Left ventricle myocardium superior (tissue), 1 donor: Measurements from ENCODE around the gene PCED1A. TPM values are rescaled to one million over a fixed set of nuclear protein-coding genes. Genes with fewer than 3 reads are reported as not detected.
A peak's percentile ranks its signal among the peaks of the same experiment; 100 is the strongest.

Source experiments
- ATAC-seq: fragments of 200-7000 bp; cut with Tn5 transposase; one replicate; pipeline ENCODE4 v1.9.1; 2020; ENCODE audit warnings: mild to moderate bottlenecking, moderate library complexity
- DNase-seq: peaks from one replicate; pipeline ENCODE4 v3.0.0-alpha.2; 2020
- intact Hi-C: fragments of 100-400 bp; cut with micrococcal nuclease; formaldehyde crosslinking; loops from one replicate; pipeline ENCODE4 v1.11.0; 2022
- long read RNA-seq: library from polyadenylated mRNA; unstranded; transcript quantifications from one replicate; pipeline ENCODE4 v2.0.0, GENCODE V29; 2021
- total RNA-seq: library from RNA; stranded (reverse); fragmentation: NEBNext Ultra II Directional; extraction: Animal tissue kit (Norgen Biotek cat#: 25700); gene quantifications from one replicate; pipeline ENCODE4 v1.2.1, GENCODE V29; 2021
- donor health status: DM: no; HTN: yes; CAD: no; lungs with severe emphysema.

PCED1A gene, protein sequence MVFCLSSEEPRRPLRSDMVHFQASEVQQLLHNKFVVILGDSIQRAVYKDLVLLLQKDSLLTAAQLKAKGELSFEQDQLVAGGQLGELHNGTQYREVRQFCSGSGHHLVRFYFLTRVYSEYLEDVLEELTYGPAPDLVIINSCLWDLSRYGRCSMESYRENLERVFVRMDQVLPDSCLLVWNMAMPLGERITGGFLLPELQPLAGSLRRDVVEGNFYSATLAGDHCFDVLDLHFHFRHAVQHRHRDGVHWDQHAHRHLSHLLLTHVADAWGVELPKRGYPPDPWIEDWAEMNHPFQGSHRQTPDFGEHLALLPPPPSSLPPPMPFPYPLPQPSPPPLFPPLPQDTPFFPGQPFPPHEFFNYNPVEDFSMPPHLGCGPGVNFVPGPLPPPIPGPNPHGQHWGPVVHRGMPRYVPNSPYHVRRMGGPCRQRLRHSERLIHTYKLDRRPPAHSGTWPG
- total RNA-seq, result 10.2 TPM
- long read RNA-seq, partial matches to known transcripts, result 6 of 14 reads
- long read RNA-seq, other reads (novel, unspliced or antisense), result 6 of 14 reads

GRCh38 chr20:2840138-2840966, at the start of gene PCED1A, which contains the start of gene VPS16:
TSS of gene PCED1A (minus strand) at chr20:2840655. CDS start at chr20:2839912, 743 bp downstream.
TSS of gene VPS16 (plus strand) at chr20:2840745. CDS start at chr20:2840775, 30 bp downstream.
- intact Hi-C loops, result no loop called here
- ATAC-seq (peak; percentile 99), DNase-seq (peak; percentile 93)

- ATAC-seq, result no peak
- DNase-seq, result no peak
- intact Hi-C loops, result no loop called here
These were observed 49.3 kb upstream of the PCED1A start for GRCh38 chr20:2889797-2890196.

- DNase-seq (no peak), ATAC-seq (no peak)
- intact Hi-C loops, result no loop called here
These were observed 48.8 kb upstream of the PCED1A start for GRCh38 chr20:2889209-2889608.

GRCh38 chr20:2888224-2888955, 47.9 kb upstream of the PCED1A start:
- intact Hi-C loops, result no loop called here
- ATAC-seq (no peak), DNase-seq (no peak)

DNA sequence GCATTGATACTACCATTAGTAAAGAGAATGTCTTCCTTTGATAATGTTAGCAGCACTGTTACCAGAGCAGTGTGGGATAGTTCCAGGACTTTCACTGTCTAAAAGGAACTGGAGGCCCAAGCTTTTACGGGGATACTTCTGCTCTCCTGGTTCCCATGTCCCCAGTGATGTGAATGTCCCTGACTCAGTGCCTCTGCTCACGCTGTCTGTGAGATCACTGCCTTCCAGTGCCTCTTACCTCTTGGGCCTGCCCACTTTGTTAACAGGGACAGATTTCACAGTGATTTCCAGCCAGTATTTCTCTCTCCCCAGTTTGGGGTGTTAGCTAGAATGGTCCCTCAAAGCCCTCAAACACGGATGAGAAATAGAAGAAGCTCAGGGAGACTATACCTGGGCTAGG, 47.3 kb upstream of the PCED1A start:
- no peak for ATAC-seq
- intact Hi-C loops, result no loop called here

GRCh38 chr20:2883726-2884637, 43.5 kb upstream of the PCED1A start:
- intact Hi-C loops, result no loop called here
- no peak for ATAC-seq
- no peak for DNase-seq

More for the DNA sequence above, 47.3 kb upstream of the PCED1A start:
- no peak for DNase-seq

- no peak for DNase-seq
- intact Hi-C loops, result no loop called here
- ATAC-seq, result no peak
These were observed 40.2 kb upstream of the PCED1A start for GRCh38 chr20:2880650-2881049.

GRCh38 chr20:2879146-2879545, 38.7 kb upstream of the PCED1A start:
- intact Hi-C loops, result no loop called here
- ATAC-seq (peak; percentile 89), DNase-seq (no peak)

DNA sequence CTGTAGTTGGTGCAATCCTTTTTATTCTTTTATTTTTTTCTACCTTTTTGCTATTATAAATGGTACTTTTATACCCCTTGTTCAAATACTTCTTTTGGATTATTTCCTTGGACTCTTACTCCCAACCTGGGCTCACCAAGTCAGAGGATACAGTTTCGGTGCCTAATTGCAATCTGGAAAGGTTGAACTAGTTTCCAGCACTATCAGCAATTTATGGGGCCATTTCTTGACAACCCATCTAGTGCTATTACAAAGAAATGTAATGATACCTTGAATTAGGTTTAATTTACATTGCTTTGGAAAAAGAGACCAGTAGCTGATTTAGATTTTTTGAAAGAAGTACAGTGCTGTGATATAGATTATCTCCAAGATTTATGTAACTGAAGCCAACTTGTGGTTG, 38.1 kb upstream of the PCED1A start:
- ATAC-seq (no peak), DNase-seq (no peak)
- intact Hi-C loops, result no loop called here

GRCh38 chr20:2875690-2876203, 35.3 kb upstream of the PCED1A start:
- no peak for ATAC-seq

DNA sequence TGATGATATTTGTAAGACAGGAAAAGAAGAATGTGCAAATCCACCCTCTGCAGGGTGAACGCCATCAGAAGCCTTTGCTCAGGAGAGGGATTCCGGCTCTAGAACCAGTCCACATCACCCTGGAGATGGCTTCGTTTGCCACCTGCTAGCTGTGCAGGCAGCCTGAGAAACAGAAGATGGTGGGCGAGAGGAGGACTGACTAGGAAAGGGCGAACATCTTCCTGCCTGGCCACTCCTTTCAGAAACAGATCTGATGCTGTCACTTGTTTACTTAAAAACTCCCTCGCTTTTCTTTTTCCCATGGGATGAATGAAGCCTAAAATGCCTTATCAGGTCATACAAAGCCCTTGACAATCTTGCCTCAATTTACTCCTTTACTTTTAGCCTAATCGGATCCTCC, 34.0 kb upstream of the PCED1A start:
- no peak for DNase-seq
- intact Hi-C loops, result no loop called here
- no peak for ATAC-seq

More at GRCh38 chr20:2875690-2876203, 35.3 kb upstream of the PCED1A start:
- no peak for DNase-seq
- intact Hi-C loops, result no loop called here

DNA sequence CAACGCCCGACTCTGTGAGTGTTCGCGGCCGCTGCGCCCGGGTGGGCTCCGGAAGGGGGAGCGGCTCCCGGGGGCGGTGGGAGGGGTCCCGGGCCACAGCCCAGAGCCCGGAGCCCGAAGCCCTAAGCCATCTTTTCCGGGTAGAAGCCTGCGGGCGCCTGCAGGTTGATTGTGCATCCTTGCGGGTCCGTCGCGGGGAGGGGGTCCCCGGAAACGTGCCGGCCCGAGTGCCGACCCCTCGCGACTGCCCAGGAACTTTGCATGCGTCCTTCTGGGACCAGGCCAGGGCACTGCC, 33.2 kb upstream of the PCED1A start:
- DNase-seq (peak; percentile 78), ATAC-seq (no peak)
- intact Hi-C loops, result no loop called here

DNA sequence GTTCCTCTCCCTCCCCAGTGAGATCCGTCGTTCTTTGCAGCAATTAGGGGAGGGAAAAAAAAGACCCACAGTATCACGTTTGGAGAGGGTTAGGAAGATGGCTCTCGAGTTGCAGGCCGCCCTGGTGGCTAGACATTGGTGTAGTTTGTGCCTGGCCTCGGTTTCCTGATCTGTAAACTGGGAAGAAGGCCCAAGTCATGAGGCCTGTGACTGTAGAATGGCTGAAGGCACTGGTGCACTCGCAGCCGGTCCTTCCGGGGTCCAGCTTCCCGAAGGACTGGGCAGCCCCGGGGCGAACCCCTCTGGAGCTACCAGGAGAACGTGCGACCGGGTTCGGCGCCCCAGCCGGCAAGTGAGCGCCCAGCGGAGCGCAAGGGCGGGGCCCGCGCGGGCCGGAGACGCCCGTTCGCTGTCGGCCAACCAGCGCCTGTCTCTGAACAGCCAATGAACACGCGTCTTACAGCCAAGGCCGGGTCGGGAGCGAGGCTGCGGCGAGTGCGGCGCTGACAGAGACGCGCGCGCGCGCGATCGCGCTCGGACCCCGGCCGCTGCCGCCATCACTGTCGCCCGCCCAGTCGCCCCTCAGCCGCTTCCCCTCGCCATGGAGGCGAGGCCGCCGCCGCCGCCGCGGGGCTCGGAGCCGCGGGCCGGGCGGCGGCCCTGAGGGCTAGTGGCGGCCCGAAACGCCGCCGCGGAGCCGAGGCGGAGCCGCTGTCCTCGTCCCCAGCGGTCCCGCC, 32.7 kb upstream of the PCED1A start, which contains the start of gene PTPRA:
Gene PTPRA (plus strand): TSS at position 472 of the 737 bp plus-strand sequence. CDS start 90,797 bp downstream, outside the sequence.
- ATAC-seq (peak; percentile 98), DNase-seq (peak; percentile 95)
- intact Hi-C loops, result no loop called here

GRCh38 chr20:2872459-2873009, 32.1 kb upstream of the PCED1A start:
- DNase-seq (peak; percentile 71), ATAC-seq (peak; percentile 65)
- intact Hi-C loops, result no loop called here

DNA sequence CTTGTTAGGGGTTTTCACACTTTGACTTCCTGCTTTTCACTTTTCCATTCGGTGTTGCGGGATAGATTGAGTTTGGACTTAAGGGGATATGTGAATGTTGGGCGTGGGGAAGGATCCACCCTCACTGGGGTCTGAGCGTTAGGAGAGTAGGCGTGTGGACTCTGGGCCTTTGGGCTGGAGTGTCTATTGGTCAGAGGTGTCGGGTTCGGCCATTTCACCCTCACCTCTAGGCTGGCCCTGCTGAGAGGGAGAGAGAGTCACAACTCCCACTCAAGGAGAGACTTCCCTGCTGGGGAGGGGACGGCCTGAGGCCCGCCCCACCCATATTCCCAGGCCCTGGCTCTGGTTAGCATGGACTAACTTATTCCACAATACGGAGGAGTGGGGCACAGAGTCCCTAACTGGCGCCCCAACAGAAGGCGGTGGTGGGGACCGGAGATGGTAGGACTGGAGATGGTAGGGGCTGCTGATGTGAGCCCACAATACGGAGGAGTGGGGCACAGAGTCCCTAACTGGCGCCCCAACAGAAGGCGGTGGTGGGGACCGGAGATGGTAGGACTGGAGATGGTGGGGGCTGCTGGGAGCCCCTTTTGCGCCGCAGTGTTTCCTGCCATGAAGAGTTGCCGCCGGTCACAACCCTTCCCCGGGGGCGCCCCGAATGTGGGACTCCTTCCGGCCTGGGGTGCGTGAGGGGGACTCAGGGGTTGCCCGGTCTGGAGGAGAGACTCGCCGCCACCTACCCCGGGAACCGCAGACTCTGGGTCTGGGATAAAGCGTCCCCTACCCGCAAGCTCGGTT, 31.4 kb upstream of the PCED1A start:
- ATAC-seq, result peak; percentile 33
- DNase-seq, result no peak
- intact Hi-C loops, result no loop called here

DNA sequence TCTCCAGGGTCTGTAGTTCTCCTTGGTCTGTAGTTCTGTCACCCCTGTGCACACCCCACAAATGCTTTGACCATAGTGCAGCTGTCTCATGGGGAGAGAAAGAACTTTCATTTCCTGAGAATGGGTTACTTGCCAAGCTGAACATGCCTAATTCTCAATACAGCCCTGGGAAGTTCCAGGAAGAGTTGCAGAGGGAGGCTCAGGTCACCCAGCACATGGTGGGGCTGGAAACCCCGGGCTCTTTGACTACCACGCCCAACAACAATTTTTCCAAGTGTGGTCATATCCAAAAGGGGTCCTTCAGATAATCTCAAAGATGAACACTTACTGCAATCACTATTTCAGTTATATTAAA, 30.6 kb upstream of the PCED1A start:
- ATAC-seq (no peak), DNase-seq (no peak)
- intact Hi-C loops, result no loop called here
